ENCODE data around the gene PCDHGB4. TPM values are rescaled to one million over a fixed set of nuclear protein-coding genes. Genes with fewer than 3 reads are reported as not detected.

The PCDHGB4 gene
- total and polyA plus RNA-seq, 9 of the 15 experiments (the other 6 are each of a cell fraction or from before 2014, with no cell fraction given): 0.01 to 0.14 (median 0.03) TPM; not detected in 5

- H3K9me3 ChIP-seq (replicated peaks; ENCODE audit: control insufficient read depth, insufficient read depth, low read depth, low read length): no peaks in the 10 kb centered on the region; the same call in 1 of the 2 replicates
Measured at GRCh38 chr5:141409598-141410306, 22.3 kb downstream of the PCDHGB4 start.

More at GRCh38 chr5:141409598-141410306, 22.3 kb downstream of the PCDHGB4 start:
- Histone ChIP-seq H3K27me3 (ENCODE audit: control insufficient read depth in 2 of 2, insufficient read depth in 2 of 2, low read length in 2 of 2) (peaks cover 7 to 31% of the 10 kb centered on the region in 2 experiments; a peak in 4 of 5 replicates), H3K36me3 (ENCODE audit: control insufficient read depth, insufficient read depth, low read length) (no peaks in the 10 kb centered on the region), H2AFZ (ENCODE audit: low read depth, low read length) (no peak overlapping the region), H3K4me3 (no peak overlapping the region), H3K79me2 (ENCODE audit: control insufficient read depth, insufficient read depth, low read length) (no peaks in the 10 kb centered on the region), H3K4me1 (replicated peaks in 1 of 2; ENCODE audit: control insufficient read depth in 2 of 2, insufficient read depth in 2 of 2, low read length in 2 of 2) (peaks cover 0 to 20% of the 10 kb centered on the region in 2 experiments; a peak in 2 of 5 replicates), H3K9ac (ENCODE audit: insufficient read depth in 1 of 2, low read depth in 2 of 2, low read length in 2 of 2) (no peak overlapping the region), H3K27ac (ENCODE audit: extremely low read depth, low read depth, low read length) (no peak overlapping the region), H4K20me1 (replicated peaks; ENCODE audit: control insufficient read depth, insufficient read depth, low read length) (no peaks in the 10 kb centered on the region), H3K9me1 (ENCODE audit: control insufficient read depth, insufficient read depth, low read length) (no peaks in the 10 kb centered on the region), H3K4me2 (ENCODE audit: insufficient read depth, low read length) (no peak overlapping the region)
- ChIA-PET CTCF (ENCODE audit: low intra/inter-chr PET ratio) (no interaction called here), POLR2A (no interaction called here)
- no TSS peak for BruUV-seq (replicated peaks)
- DNase-seq (ENCODE audit: extremely low read depth in 1 of 4, low spot score in 3 of 4): no peak
- intact Hi-C loops (cut with micrococcal nuclease) (loop anchor here (5.0 kb wide), 1 partner anchor 113 kb away; no protein-coding TSS in a partner anchor), in situ Hi-C loops (cut with MboI) (no loop called here)
- WGBS (ENCODE audit: insufficient coverage, low coverage, missing lambda C conversion rate): 45% methylated on average over 44 of the region's 64 CpGs
- FAIRE-seq: no peak
- TF ChIP-seq E2F6 (IDR thresholded peaks at IDR 0.05; ENCODE audit: borderline replicate concordance in 1 of 2, extremely low read depth in 1 of 2, insufficient read depth in 1 of 2, insufficient read length in 1 of 2, low read depth in 1 of 2, low read length in 1 of 2, poor library complexity in 1 of 2, severe bottlenecking in 1 of 2): peak in 1 of 2 experiments; percentile 3
- TF ChIP-seq NRF1 (conservative IDR thresholded peaks at IDR 0.05 in 1 of 2, IDR thresholded peaks at IDR 0.05 in 1 of 2): no peak
- TF ChIP-seq ZBTB33 (CRISPR knock-in tag; IDR thresholded peaks at IDR 0.05): peak; percentile 41; the same call in 1 of the 2 replicates
- ATAC-seq: no peak
